DMS79 treated with DMSO at 0.1 percent for 48 hours (cell line): ENCODE results near the gene FGFBP2.
"Not testable (repeated sequence)": the region's sequence is repeated elsewhere in the genome, so short reads cannot be mapped to it uniquely, and the experiment has no call there.

Source experiments
- DNase-seq: peaks from one replicate; lab custom pipeline; 2025; lab: John Stamatoyannopoulos, UW

Gene FGFBP2

GRCh38 chr4:15930314-15930713 lies 32.7 kb downstream of the FGFBP2 start:
- no peak for DNase-seq

GRCh38 chr4:15929540-15929939 lies 33.4 kb downstream of the FGFBP2 start:
- DNase-seq: no peak

- DNase-seq: no peak
Measured at GRCh38 chr4:15928883-15929282, 34.1 kb downstream of the FGFBP2 start.

GRCh38 chr4:15926486-15926885 lies 36.5 kb downstream of the FGFBP2 start:
- no peak for DNase-seq

- no peak for DNase-seq
Measured at GRCh38 chr4:15925830-15926229, 37.1 kb downstream of the FGFBP2 start.

GRCh38 chr4:15921592-15921932 lies 41.4 kb downstream of the FGFBP2 start:
- no peak for DNase-seq

GRCh38 chr4:15920723-15921591 lies 42.0 kb downstream of the FGFBP2 start:
- DNase-seq: peak; percentile 39

GRCh38 chr4:15918484-15919129 lies 44.4 kb downstream of the FGFBP2 start:
- peak; percentile 22 for DNase-seq

- no peak for DNase-seq
Measured at GRCh38 chr4:15917297-15917696, 45.7 kb downstream of the FGFBP2 start.

GRCh38 chr4:15916358-15916757 lies 46.6 kb downstream of the FGFBP2 start:
- DNase-seq: not testable (repeated sequence)

GRCh38 chr4:15914736-15915135 lies 48.2 kb downstream of the FGFBP2 start:
- no peak for DNase-seq

GRCh38 chr4:15914291-15914690 lies 48.7 kb downstream of the FGFBP2 start:
- no peak for DNase-seq

- DNase-seq: no peak
Measured at GRCh38 chr4:15913631-15913970, 49.4 kb downstream of the FGFBP2 start.

GRCh38 chr4:15912961-15913630 lies 49.9 kb downstream of the FGFBP2 start:
- no peak for DNase-seq

- DNase-seq: no peak
Measured at GRCh38 chr4:15912236-15912635, 50.7 kb downstream of the FGFBP2 start.
